Adrenal gland (tissue), 12 donors: ENCODE data around the gene PIGN. TPM values are rescaled to one million over a fixed set of nuclear protein-coding genes. Genes with fewer than 3 reads are reported as not detected.

ENCODE experiments used
- DNase-seq, 7 donors: peaks; one replicate each; pipeline ENCODE4 v3.0.0-alpha.2; 2019 to 2020
- H3K27ac ChIP-seq, 5 donors: fragments of 200-600 bp; sonication (generic) in 4 of 5; 1 replicate in 3 of 5; 2 replicates in 2 of 5; pipeline versions ENCODE4 v1.5.1 to v1.8.0; 2016 to 2020; ENCODE audit warnings: mild to moderate bottlenecking in 1 of 5
- H3K27me3 ChIP-seq: fragments of 200-600 bp; 2 replicates; pipeline ENCODE4 v1.8.0; 2021
- H3K36me3 ChIP-seq, 2 donors: fragments of 200-600 bp; replicated peaks in 1 of 2; 1 replicate in 1 of 2; 2 replicates in 1 of 2; pipeline versions ENCODE4 v1.5.1 to v1.8.0; 2018 to 2022
- H3K4me1 ChIP-seq, 2 donors: fragments of 200-600 bp; replicated peaks in 1 of 2; 1 replicate in 1 of 2; 2 replicates in 1 of 2; pipeline versions ENCODE4 v1.5.1 to v1.8.0; 2018 to 2021
- H3K4me3 ChIP-seq, 4 donors: fragments of 200-600 bp; sonication (generic) in 3 of 4; one replicate each; pipeline ENCODE4 v1.5.1; 2016 to 2018
- H3K9me3 ChIP-seq, 3 donors: fragments of 200-600 bp; sonication (generic) in 1 of 3; replicated peaks in 1 of 3; 1 replicate in 2 of 3; 2 replicates in 1 of 3; pipeline versions ENCODE4 v1.5.1 to v1.8.0; 2016 to 2021
- POLR2A ChIP-seq, 2 donors: fragments of 450-650 bp; IDR thresholded peaks; one replicate each; pipeline ENCODE4 v1.6.1; 2017; ENCODE audit warnings: antibody characterized with exemption in 2 of 2, mild to moderate bottlenecking in 2 of 2, moderate library complexity in 1 of 2
- WGBS, 4 donors: extraction: QIAGEN DNeasy Blood & Tissue Kit in 2 of 4; methylation state at CpG; one replicate each; pipeline versions ENCODE4 v1.1.5 to v1.1.7; 2013 to 2017; 5-methylcytosine and 5-hydroxymethylcytosine counted together
- intact Hi-C, 2 donors: fragments of 100-400 bp; cut with DNase I; formaldehyde crosslinking; loops; one replicate each; pipeline versions ENCODE4 v1.14.1 to v1.15.0; 2022 to 2023
- polyA plus RNA-seq, 3 donors: library from polyadenylated mRNA; stranded (reverse); fragments of 200-250 nt in 2 of 3; fragments of 350-450 nt in 1 of 3; fragmentation: Illumina TruSeq in 1 of 3; extraction: RNeasy Lipid Tissue Mini Kit (QIAGEN cat#74804) in 1 of 3; gene quantifications; one replicate each; pipeline ENCODE4 v1.2.3, GENCODE V29; 2013 to 2014
- total RNA-seq, 9 donors: library from RNA; depleted of rRNA in 4 of 9; stranded (reverse); fragments of >200 nt in 4 of 9; fragments of 120-200 nt in 1 of 9; fragmentation: NEBNext Ultra II Directional in 1 of 9; extraction: Animal tissue kit (Norgen Biotek cat#: 25700) in 1 of 9; gene quantifications; one replicate each; pipeline versions ENCODE4 v1.1.0 to v1.2.4, GENCODE V29; 2013 to 2023
- TF ChIP-seq, protein P1 (sequence below), 6 experiments: fragments of 450-650 bp in 4 of 6; fragments of 200-600 bp in 2 of 6; sonication (generic) in 1 of 6; IDR thresholded peaks; 1 replicate in 5 of 6; 2 replicates in 1 of 6; pipeline versions ENCODE4 v1.5.1 to v1.8.0; 2016 to 2021; ENCODE audit warnings: antibody characterized with exemption in 6 of 6, mild to moderate bottlenecking in 2 of 6, moderate library complexity in 1 of 6
- donor health status: healthy with polysubstance abuse.
- donor health status: Bipolar disorder and iron deficiency.
- donor health status: DM: yes; HTN: yes; CAD: no.
- donor health status: DM: no; HTN: no; CAD: no.
- donor health status: DM: no; HTN: no; CAD: no.
- donor health status: DM: yes; HTN: yes; CAD: no.

Gene PIGN
- total and polyA plus RNA-seq, 12 donors = 4.4 to 50.5 (median 21.7) TPM

DNA sequence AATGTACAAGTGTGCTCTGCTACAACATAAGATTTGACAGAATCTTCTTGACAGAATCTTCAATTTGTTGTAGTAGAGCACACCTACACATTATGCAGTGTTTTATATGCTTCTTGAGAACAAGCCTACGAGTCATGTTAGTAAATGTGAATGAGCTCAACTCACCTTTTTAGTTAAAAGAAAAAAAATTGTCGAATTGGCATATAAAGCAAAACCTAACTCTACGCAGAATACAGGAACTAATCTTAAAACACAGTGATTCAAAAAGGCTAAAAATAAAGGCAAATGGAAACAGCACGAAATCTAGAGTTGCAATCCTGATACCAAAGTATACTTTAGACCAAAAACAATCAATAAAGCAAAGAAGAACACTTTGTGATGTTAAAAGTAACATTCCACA is 87.9 kb downstream of the PIGN start:
- no peak for DNase-seq
- intact Hi-C loops = no loop called here
- H3K4me3 ChIP-seq = no peak overlapping the region
- H3K36me3 ChIP-seq = no peaks in the 10 kb centered on the region
- H3K27me3 ChIP-seq = no peaks in the 10 kb centered on the region
- no peaks in the 10 kb centered on the region for H3K9me3 ChIP-seq
- H3K4me1 ChIP-seq = no peaks in the 10 kb centered on the region
- no peak overlapping the region for H3K27ac ChIP-seq
- TF ChIP-seq, protein P1, sequence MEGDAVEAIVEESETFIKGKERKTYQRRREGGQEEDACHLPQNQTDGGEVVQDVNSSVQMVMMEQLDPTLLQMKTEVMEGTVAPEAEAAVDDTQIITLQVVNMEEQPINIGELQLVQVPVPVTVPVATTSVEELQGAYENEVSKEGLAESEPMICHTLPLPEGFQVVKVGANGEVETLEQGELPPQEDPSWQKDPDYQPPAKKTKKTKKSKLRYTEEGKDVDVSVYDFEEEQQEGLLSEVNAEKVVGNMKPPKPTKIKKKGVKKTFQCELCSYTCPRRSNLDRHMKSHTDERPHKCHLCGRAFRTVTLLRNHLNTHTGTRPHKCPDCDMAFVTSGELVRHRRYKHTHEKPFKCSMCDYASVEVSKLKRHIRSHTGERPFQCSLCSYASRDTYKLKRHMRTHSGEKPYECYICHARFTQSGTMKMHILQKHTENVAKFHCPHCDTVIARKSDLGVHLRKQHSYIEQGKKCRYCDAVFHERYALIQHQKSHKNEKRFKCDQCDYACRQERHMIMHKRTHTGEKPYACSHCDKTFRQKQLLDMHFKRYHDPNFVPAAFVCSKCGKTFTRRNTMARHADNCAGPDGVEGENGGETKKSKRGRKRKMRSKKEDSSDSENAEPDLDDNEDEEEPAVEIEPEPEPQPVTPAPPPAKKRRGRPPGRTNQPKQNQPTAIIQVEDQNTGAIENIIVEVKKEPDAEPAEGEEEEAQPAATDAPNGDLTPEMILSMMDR (IDR thresholded peaks at IDR 0.05) = no peak
- TF ChIP-seq POLR2A (IDR thresholded peaks at IDR 0.05) = no peak
- WGBS, 4 donors = 81 to 99% (median 97%) methylated on average over 4 of the region's 4 CpGs

DNA sequence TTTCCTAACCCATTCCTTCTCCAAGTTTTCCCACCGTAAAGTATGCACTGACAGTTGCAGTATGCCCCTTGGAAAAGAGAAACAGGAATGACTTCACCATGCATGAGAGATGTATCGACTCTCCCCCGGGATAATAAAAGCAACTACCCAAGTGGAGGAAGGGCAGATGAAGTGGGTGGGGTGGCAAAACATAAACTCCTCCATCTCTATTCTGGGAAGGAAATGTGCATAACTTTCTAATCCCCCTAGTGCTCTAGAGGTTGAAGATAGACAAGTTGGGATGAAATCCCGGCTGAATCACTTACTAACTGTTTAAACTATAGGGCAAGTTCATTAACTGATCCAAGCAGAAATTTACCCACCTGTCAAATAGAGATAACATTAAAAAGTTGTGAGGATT is 89.2 kb downstream of the PIGN start:
- TF ChIP-seq POLR2A (IDR thresholded peaks at IDR 0.05) = no peak
- TF ChIP-seq, protein P1 (IDR thresholded peaks at IDR 0.05) = no peak
- Histone ChIP-seq H3K4me1 (no peaks in the 10 kb centered on the region), H3K27me3 (no peaks in the 10 kb centered on the region), H3K27ac (no peak overlapping the region), H3K4me3 (no peak overlapping the region), H3K9me3 (peaks cover 0 to 4% (median 0%) of the 10 kb centered on the region in 3 donors), H3K36me3 (no peaks in the 10 kb centered on the region)
- WGBS, 4 donors = 93 to 99% (median 96%) methylated on average over 4 of the region's 4 CpGs
- DNase-seq = no peak
- intact Hi-C loops = no loop called here

GRCh38 chr18:62091487-62092120 is 95.3 kb downstream of the PIGN start:
- Histone ChIP-seq H3K27me3 (no peaks in the 10 kb centered on the region), H3K9me3 (peaks cover 0 to 5% (median 0%) of the 10 kb centered on the region in 3 donors), H3K27ac (no peak overlapping the region), H3K4me1 (no peaks in the 10 kb centered on the region), H3K4me3 (no peak overlapping the region), H3K36me3 (no peaks in the 10 kb centered on the region)
- DNase-seq = no peak
- TF ChIP-seq, protein P1 (IDR thresholded peaks at IDR 0.05) = no peak
- no peak for TF ChIP-seq POLR2A (IDR thresholded peaks at IDR 0.05)
- 69 to 84% (median 78%) methylated on average over 5 of the region's 5 CpGs for WGBS, 4 donors
- intact Hi-C loops = no loop called here

DNA sequence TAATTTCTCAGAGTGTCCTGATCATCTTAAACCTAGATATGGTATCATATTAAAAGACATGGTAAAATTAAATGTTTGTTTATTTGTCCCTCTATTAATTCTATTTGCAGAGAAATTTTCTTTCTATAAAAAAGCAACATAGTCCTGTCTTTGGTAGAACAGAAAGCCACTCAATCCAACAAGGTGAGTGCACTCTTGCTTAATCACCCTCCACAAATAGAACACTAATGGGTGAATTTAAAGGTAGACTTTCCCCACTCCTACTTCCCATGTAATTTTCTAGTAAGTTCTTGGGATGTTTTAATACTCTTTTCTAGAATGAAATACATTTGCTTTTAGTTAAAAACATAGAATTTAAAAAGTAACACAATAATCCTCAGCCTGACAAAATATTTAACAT is 97.7 kb downstream of the PIGN start:
- no peak for DNase-seq
- no peaks in the 10 kb centered on the region for H3K27me3 ChIP-seq
- intact Hi-C loops = no loop called here
- H3K36me3 ChIP-seq = no peaks in the 10 kb centered on the region
- H3K4me1 ChIP-seq = no peaks in the 10 kb centered on the region
- peaks cover 0 to 5% (median 0%) of the 10 kb centered on the region in 3 donors for H3K9me3 ChIP-seq
- TF ChIP-seq POLR2A (IDR thresholded peaks at IDR 0.05) = no peak
- TF ChIP-seq, protein P1 (IDR thresholded peaks at IDR 0.05) = no peak
- no peak overlapping the region for H3K4me3 ChIP-seq
- H3K27ac ChIP-seq = no peak overlapping the region
